Measurements from ENCODE around the gene ADGRA1.

Gene ADGRA1

DNA sequence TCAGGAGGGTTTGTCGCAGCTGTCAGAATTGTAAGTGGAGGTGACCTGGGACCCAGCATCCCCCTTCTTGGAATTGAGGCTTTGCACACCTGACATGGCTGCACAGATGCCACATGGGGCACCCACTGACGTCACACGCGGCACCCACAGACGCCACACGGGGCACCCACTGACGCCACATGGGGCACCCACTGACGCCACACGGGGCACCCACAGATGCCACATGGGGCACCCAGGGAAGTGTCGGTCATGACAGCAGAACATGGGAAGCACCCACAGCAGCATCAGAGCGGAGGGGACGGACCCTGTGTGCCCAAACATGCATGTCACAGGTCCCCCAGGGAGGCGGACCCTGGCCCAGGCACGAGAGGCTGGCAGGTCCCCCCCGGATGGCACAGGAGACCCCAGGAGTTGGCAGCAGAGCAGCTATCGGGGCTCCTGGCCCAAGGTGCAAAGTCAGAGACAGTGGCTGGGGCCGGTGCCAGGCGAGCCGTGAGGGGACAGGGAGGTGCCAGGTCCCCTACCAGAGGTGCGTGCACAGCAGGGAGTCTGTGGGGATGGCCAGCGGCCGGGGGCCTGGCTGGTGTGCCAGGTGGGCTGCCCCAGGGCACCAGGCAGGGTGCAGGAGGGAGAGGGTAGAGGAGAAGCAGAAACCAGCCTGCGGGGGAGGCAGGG lies 93.4 kb downstream of the ADGRA1 start:
- no peak for DNase-seq

Data from inflammatory macrophage (primary cell).